Keratinocyte (primary cell): ENCODE measurements around the gene IFI27.

ENCODE experiments used
- CTCF ChIP-seq, 3 experiments: IDR thresholded peaks in 1 of 3; conservative IDR thresholded peaks in 1 of 3; optimal IDR thresholded peaks in 1 of 3; 2 replicates in 2 of 3; 3 replicates in 1 of 3; pipeline versions ENCODE3 to v1.5.1; 2011; ENCODE audit warnings: low read length in 3 of 3, mild to moderate bottlenecking in 3 of 3, moderate library complexity in 2 of 3, control low read depth in 1 of 3, inconsistent platforms in 1 of 3; ENCODE audit not compliant: insufficient read depth in 2 of 3; ENCODE audit errors: extremely low read depth in 1 of 3
- EZH2 ChIP-seq: IDR thresholded peaks from one replicate; pipeline ENCODE4 v1.6.1; 2012; ENCODE audit warnings: inconsistent platforms, mild to moderate bottlenecking, low read length, moderate library complexity

GRCh38 chr14:94113908-94114588, 3.5 kb downstream of the IFI27 start:
- TF ChIP-seq EZH2 (no peak), CTCF (optimal IDR thresholded peaks at IDR 0.05 in 1 of 3, IDR thresholded peaks at IDR 0.05 in 1 of 3, conservative IDR thresholded peaks at IDR 0.05 in 1 of 3; ENCODE audit: extremely low read depth in 1 of 3, insufficient read depth in 2 of 3, low read length in 3 of 3) (no peak)
